ENCODE data around the gene DLG2. TPM values are rescaled to one million over a fixed set of nuclear protein-coding genes. Genes with fewer than 3 reads are reported as not detected.

Gene DLG2
- polyA plus RNA-seq, 1 donor, result 8.1 TPM

GRCh38 chr11:84430661-84431060 is 1196.5 kb downstream of the DLG2 start:
- no peaks in the 10 kb centered on the region for H3K36me3 ChIP-seq (ENCODE audit: control insufficient read depth, insufficient read depth, low read length)
- H3K27me3 ChIP-seq (ENCODE audit: control insufficient read depth, insufficient read depth, low read length), result no peaks in the 10 kb centered on the region
- no peak overlapping the region for H3K27ac ChIP-seq (ENCODE audit: low read length)
- DNase-seq, result no peak
- no CpG with 5 or more reads among the region's 2 CpGs for WGBS (ENCODE audit: insufficient coverage, low lambda C conversion rate)
- no peaks in the 10 kb centered on the region for H3K4me1 ChIP-seq (ENCODE audit: control insufficient read depth, insufficient read depth, low read length)
- H3K4me3 ChIP-seq (ENCODE audit: low read length), result no peak overlapping the region
- no peaks in the 10 kb centered on the region for H3K9me3 ChIP-seq (ENCODE audit: control insufficient read depth, low read depth, low read length)

GRCh38 chr11:84425673-84426072 is 1201.5 kb downstream of the DLG2 start:
- Histone ChIP-seq H3K27ac (ENCODE audit: low read length) (no peak overlapping the region), H3K9me3 (ENCODE audit: control insufficient read depth, low read depth, low read length) (no peaks in the 10 kb centered on the region), H3K36me3 (ENCODE audit: control insufficient read depth, insufficient read depth, low read length) (no peaks in the 10 kb centered on the region), H3K27me3 (ENCODE audit: control insufficient read depth, insufficient read depth, low read length) (no peaks in the 10 kb centered on the region), H3K4me3 (ENCODE audit: low read length) (no peak overlapping the region), H3K4me1 (ENCODE audit: control insufficient read depth, insufficient read depth, low read length) (no peaks in the 10 kb centered on the region)
- no peak for DNase-seq

- no peak for DNase-seq
These were observed 1206.9 kb downstream of the DLG2 start for GRCh38 chr11:84420271-84420670.

GRCh38 chr11:84419616-84420015 is 1207.5 kb downstream of the DLG2 start:
- no peaks in the 10 kb centered on the region for H3K4me1 ChIP-seq (ENCODE audit: control insufficient read depth, insufficient read depth, low read length)

More at GRCh38 chr11:84420271-84420670, 1206.9 kb downstream of the DLG2 start:
- Histone ChIP-seq H3K27me3 (ENCODE audit: control insufficient read depth, insufficient read depth, low read length) (no peaks in the 10 kb centered on the region), H3K36me3 (ENCODE audit: control insufficient read depth, insufficient read depth, low read length) (no peaks in the 10 kb centered on the region), H3K9me3 (ENCODE audit: control insufficient read depth, low read depth, low read length) (no peaks in the 10 kb centered on the region), H3K4me3 (ENCODE audit: low read length) (no peak overlapping the region), H3K27ac (ENCODE audit: low read length) (no peak overlapping the region), H3K4me1 (ENCODE audit: control insufficient read depth, insufficient read depth, low read length) (no peaks in the 10 kb centered on the region)
- WGBS (ENCODE audit: insufficient coverage, low lambda C conversion rate), result 20% methylated on average over 1 of the region's 4 CpGs

GRCh38 chr11:84414920-84415319 is 1212.2 kb downstream of the DLG2 start:
- no peak overlapping the region for H3K4me3 ChIP-seq (ENCODE audit: low read length)
- no peaks in the 10 kb centered on the region for H3K9me3 ChIP-seq (ENCODE audit: control insufficient read depth, low read depth, low read length)
- H3K27ac ChIP-seq (ENCODE audit: low read length), result no peak overlapping the region
- no peak for DNase-seq
- H3K4me1 ChIP-seq (ENCODE audit: control insufficient read depth, insufficient read depth, low read length), result no peaks in the 10 kb centered on the region
- H3K36me3 ChIP-seq (ENCODE audit: control insufficient read depth, insufficient read depth, low read length), result no peaks in the 10 kb centered on the region
- H3K27me3 ChIP-seq (ENCODE audit: control insufficient read depth, insufficient read depth, low read length), result no peaks in the 10 kb centered on the region
- WGBS (ENCODE audit: insufficient coverage, low lambda C conversion rate), result no CpG with 5 or more reads among the region's 1 CpG

More at GRCh38 chr11:84419616-84420015, 1207.5 kb downstream of the DLG2 start:
- H3K27ac ChIP-seq (ENCODE audit: low read length), result no peak overlapping the region
- H3K4me3 ChIP-seq (ENCODE audit: low read length), result no peak overlapping the region
- H3K9me3 ChIP-seq (ENCODE audit: control insufficient read depth, low read depth, low read length), result no peaks in the 10 kb centered on the region
- no peaks in the 10 kb centered on the region for H3K27me3 ChIP-seq (ENCODE audit: control insufficient read depth, insufficient read depth, low read length)
- H3K36me3 ChIP-seq (ENCODE audit: control insufficient read depth, insufficient read depth, low read length), result no peaks in the 10 kb centered on the region
- WGBS (ENCODE audit: insufficient coverage, low lambda C conversion rate), result 50% methylated on average over 1 of the region's 3 CpGs
- DNase-seq, result no peak

- no peak for DNase-seq
- Histone ChIP-seq H3K4me1 (ENCODE audit: control insufficient read depth, insufficient read depth, low read length) (no peaks in the 10 kb centered on the region), H3K36me3 (ENCODE audit: control insufficient read depth, insufficient read depth, low read length) (no peaks in the 10 kb centered on the region), H3K9me3 (ENCODE audit: control insufficient read depth, low read depth, low read length) (no peaks in the 10 kb centered on the region), H3K27me3 (ENCODE audit: control insufficient read depth, insufficient read depth, low read length) (no peaks in the 10 kb centered on the region), H3K4me3 (ENCODE audit: low read length) (no peak overlapping the region), H3K27ac (ENCODE audit: low read length) (no peak overlapping the region)
These were observed 1213.6 kb downstream of the DLG2 start for GRCh38 chr11:84413549-84413948.

GRCh38 chr11:84412862-84413261 is 1214.3 kb downstream of the DLG2 start:
- H3K9me3 ChIP-seq (ENCODE audit: control insufficient read depth, low read depth, low read length), result no peaks in the 10 kb centered on the region

GRCh38 chr11:84408946-84409411 is 1218.2 kb downstream of the DLG2 start:
- H3K4me3 ChIP-seq (ENCODE audit: low read length), result no peak overlapping the region
- WGBS (ENCODE audit: insufficient coverage, low lambda C conversion rate), result 50% methylated on average over 1 of the region's 3 CpGs
- H3K36me3 ChIP-seq (ENCODE audit: control insufficient read depth, insufficient read depth, low read length), result no peaks in the 10 kb centered on the region
- H3K27ac ChIP-seq (ENCODE audit: low read length), result no peak overlapping the region
- DNase-seq, result no peak
- H3K9me3 ChIP-seq (ENCODE audit: control insufficient read depth, low read depth, low read length), result no peaks in the 10 kb centered on the region
- no peaks in the 10 kb centered on the region for H3K27me3 ChIP-seq (ENCODE audit: control insufficient read depth, insufficient read depth, low read length)
- H3K4me1 ChIP-seq (ENCODE audit: control insufficient read depth, insufficient read depth, low read length), result no peaks in the 10 kb centered on the region

More at GRCh38 chr11:84412862-84413261, 1214.3 kb downstream of the DLG2 start:
- DNase-seq, result no peak
- Histone ChIP-seq H3K27me3 (ENCODE audit: control insufficient read depth, insufficient read depth, low read length) (no peaks in the 10 kb centered on the region), H3K4me1 (ENCODE audit: control insufficient read depth, insufficient read depth, low read length) (no peaks in the 10 kb centered on the region), H3K4me3 (ENCODE audit: low read length) (no peak overlapping the region), H3K27ac (ENCODE audit: low read length) (no peak overlapping the region), H3K36me3 (ENCODE audit: control insufficient read depth, insufficient read depth, low read length) (no peaks in the 10 kb centered on the region)

- no peaks in the 10 kb centered on the region for H3K9me3 ChIP-seq (ENCODE audit: control insufficient read depth, low read depth, low read length)
- H3K27ac ChIP-seq (ENCODE audit: low read length), result no peak overlapping the region
- no peaks in the 10 kb centered on the region for H3K4me1 ChIP-seq (ENCODE audit: control insufficient read depth, insufficient read depth, low read length)
- H3K4me3 ChIP-seq (ENCODE audit: low read length), result no peak overlapping the region
- H3K27me3 ChIP-seq (ENCODE audit: control insufficient read depth, insufficient read depth, low read length), result no peaks in the 10 kb centered on the region
- DNase-seq, result no peak
- WGBS (ENCODE audit: insufficient coverage, low lambda C conversion rate), result 67% methylated on average over 2 of the region's 4 CpGs
- H3K36me3 ChIP-seq (ENCODE audit: control insufficient read depth, insufficient read depth, low read length), result no peaks in the 10 kb centered on the region
These were observed 1220.1 kb downstream of the DLG2 start for GRCh38 chr11:84407091-84407490.

GRCh38 chr11:84398017-84398626 is 1229.0 kb downstream of the DLG2 start:
- Histone ChIP-seq H3K4me1 (ENCODE audit: control insufficient read depth, insufficient read depth, low read length) (no peaks in the 10 kb centered on the region), H3K27ac (ENCODE audit: low read length) (no peak overlapping the region), H3K27me3 (ENCODE audit: control insufficient read depth, insufficient read depth, low read length) (no peaks in the 10 kb centered on the region), H3K9me3 (ENCODE audit: control insufficient read depth, low read depth, low read length) (no peaks in the 10 kb centered on the region), H3K36me3 (ENCODE audit: control insufficient read depth, insufficient read depth, low read length) (no peaks in the 10 kb centered on the region), H3K4me3 (ENCODE audit: low read length) (no peak overlapping the region)
- 83% methylated on average over 3 of the region's 3 CpGs for WGBS (ENCODE audit: insufficient coverage, low lambda C conversion rate)
- DNase-seq, result no peak

- 90% methylated on average over 2 of the region's 3 CpGs for WGBS (ENCODE audit: insufficient coverage, low lambda C conversion rate)
These were observed 1230.6 kb downstream of the DLG2 start for GRCh38 chr11:84396521-84396920.

More at GRCh38 chr11:84396521-84396920, 1230.6 kb downstream of the DLG2 start:
- DNase-seq, result no peak
- Histone ChIP-seq H3K4me3 (ENCODE audit: low read length) (no peak overlapping the region), H3K27ac (ENCODE audit: low read length) (no peak overlapping the region), H3K36me3 (ENCODE audit: control insufficient read depth, insufficient read depth, low read length) (no peaks in the 10 kb centered on the region), H3K9me3 (ENCODE audit: control insufficient read depth, low read depth, low read length) (no peaks in the 10 kb centered on the region), H3K4me1 (ENCODE audit: control insufficient read depth, insufficient read depth, low read length) (no peaks in the 10 kb centered on the region), H3K27me3 (ENCODE audit: control insufficient read depth, insufficient read depth, low read length) (no peaks in the 10 kb centered on the region)
